WERI-Rb-1 (cell line): ENCODE data around the gene ART3.

Experiments used
- DNase-seq: peaks from one replicate; pipeline ENCODE4 v3.0.0-alpha.2; 2020
- H3K27ac ChIP-seq: fragments of 250-450 bp; sonication (Bioruptor Pico); 2 replicates; pipeline ENCODE4 v1.5.1; 2020; ENCODE audit warnings: mild to moderate bottlenecking, moderate library complexity
- H3K27me3 ChIP-seq: fragments of 250-450 bp; sonication (Bioruptor Pico); 2 replicates; pipeline ENCODE4 v1.5.1; 2021; ENCODE audit warnings: mild to moderate bottlenecking, low read depth, moderate library complexity; ENCODE audit not compliant: insufficient read depth, severe bottlenecking
- H3K36me3 ChIP-seq: fragments of 250-450 bp; sonication (Bioruptor Pico); 2 replicates; pipeline ENCODE4 v1.5.1; 2020; ENCODE audit warnings: mild to moderate bottlenecking, moderate library complexity
- H3K4me3 ChIP-seq: 2 replicates; pipeline ENCODE4 v1.5.1; 2011; ENCODE audit warnings: low read depth, mild to moderate bottlenecking, control low read depth, low read length
- H3K9me3 ChIP-seq: fragments of 250-450 bp; sonication (Bioruptor Pico); 2 replicates; pipeline ENCODE4 v1.5.1; 2021; ENCODE audit warnings: mild to moderate bottlenecking, moderate library complexity; ENCODE audit not compliant: severe bottlenecking
- CTCF ChIP-seq: IDR thresholded peaks from 2 replicates; pipeline ENCODE4 v1.5.1; 2011; ENCODE audit warnings: low read depth, mild to moderate bottlenecking, control low read depth, inconsistent platforms, low read length

ART3 gene

GRCh38 chr4:76078033-76078613 is 3.6 kb downstream of the ART3 start:
- H3K27ac ChIP-seq, result no peak overlapping the region
- no peaks in the 10 kb centered on the region for H3K9me3 ChIP-seq
- no peaks in the 10 kb centered on the region for H3K27me3 ChIP-seq
- no peak overlapping the region for H3K4me3 ChIP-seq
- H3K36me3 ChIP-seq, result no peaks in the 10 kb centered on the region
- DNase-seq, result no peak
- no peak for TF ChIP-seq CTCF

- H3K4me3 ChIP-seq, result no peak overlapping the region
- H3K27ac ChIP-seq, result no peak overlapping the region
- no peak for TF ChIP-seq CTCF
- no peaks in the 10 kb centered on the region for H3K27me3 ChIP-seq
- H3K9me3 ChIP-seq, result no peaks in the 10 kb centered on the region
- DNase-seq, result no peak
- H3K36me3 ChIP-seq, result no peaks in the 10 kb centered on the region
Measured at GRCh38 chr4:76083386-76083988, 9.0 kb downstream of the ART3 start.

- Histone ChIP-seq H3K9me3 (no peaks in the 10 kb centered on the region), H3K27me3 (no peaks in the 10 kb centered on the region), H3K36me3 (no peaks in the 10 kb centered on the region), H3K4me3 (no peak overlapping the region), H3K27ac (no peak overlapping the region)
- DNase-seq, result no peak
- TF ChIP-seq CTCF, result no peak
Measured at GRCh38 chr4:76084542-76084941, 10.0 kb downstream of the ART3 start.

GRCh38 chr4:76087007-76087769 is 12.7 kb downstream of the ART3 start:
- TF ChIP-seq CTCF, result peak; percentile 74
- no peaks in the 10 kb centered on the region for H3K27me3 ChIP-seq
- H3K4me3 ChIP-seq, result peak overlapping the region; percentile 7; the same call in 1 of the 2 replicates
- peak; percentile 73 for DNase-seq
- no peaks in the 10 kb centered on the region for H3K36me3 ChIP-seq
- H3K9me3 ChIP-seq, result no peaks in the 10 kb centered on the region
- H3K27ac ChIP-seq, result no peak overlapping the region

- H3K9me3 ChIP-seq, result no peaks in the 10 kb centered on the region
- no peak overlapping the region for H3K4me3 ChIP-seq
- H3K27me3 ChIP-seq, result no peaks in the 10 kb centered on the region
- no peaks in the 10 kb centered on the region for H3K36me3 ChIP-seq
- TF ChIP-seq CTCF, result no peak
- DNase-seq, result no peak
- no peak overlapping the region for H3K27ac ChIP-seq
Measured at GRCh38 chr4:76088719-76089118, 14.2 kb downstream of the ART3 start.
